Glutamatergic neuron (in vitro differentiated cells): ENCODE measurements around the gene GGN. TPM values are rescaled to one million over a fixed set of nuclear protein-coding genes. Genes with fewer than 3 reads are reported as not detected.

Source experiments
- DNase-seq: peaks from one replicate; pipeline ENCODE4 v3.0.0; 2022
- H3K27ac Mint-ChIP-seq: one replicate; pipeline ENCODE4 v1.8.0; 2020; ENCODE audit warnings: mild to moderate bottlenecking, mixed read lengths, inconsistent platforms; ENCODE audit not compliant: unreplicated experiment
- H3K27me3 Mint-ChIP-seq: one replicate; pipeline ENCODE4 v1.8.0; 2020; ENCODE audit warnings: mild to moderate bottlenecking, moderate library complexity, mixed read lengths, inconsistent platforms; ENCODE audit not compliant: unreplicated experiment
- H3K36me3 Mint-ChIP-seq: one replicate; pipeline ENCODE4 v1.8.0; 2020; ENCODE audit warnings: mild to moderate bottlenecking, mixed read lengths, inconsistent platforms; ENCODE audit not compliant: unreplicated experiment
- H3K4me1 Mint-ChIP-seq: one replicate; pipeline ENCODE4 v1.8.0; 2020; ENCODE audit warnings: mild to moderate bottlenecking, low read depth, mixed read lengths, inconsistent platforms; ENCODE audit not compliant: unreplicated experiment
- H3K4me3 Mint-ChIP-seq: one replicate; pipeline ENCODE4 v1.8.0; 2020; ENCODE audit warnings: mild to moderate bottlenecking, mixed read lengths, inconsistent platforms; ENCODE audit not compliant: unreplicated experiment
- H3K9me3 Mint-ChIP-seq: one replicate; pipeline ENCODE4 v1.8.0; 2020; ENCODE audit warnings: mild to moderate bottlenecking, moderate library complexity, mixed read lengths, inconsistent platforms; ENCODE audit not compliant: unreplicated experiment
- total RNA-seq: library from RNA; stranded (reverse); fragmentation: NEBNext Ultra II Directional; extraction: Animal tissue kit (Norgen Biotek cat#: 25700); gene quantifications from one replicate; pipeline ENCODE4 v1.2.1, GENCODE V29; 2021; ENCODE audit not compliant: unreplicated experiment
- TF ChIP-seq, protein P1 (sequence below): fragments of 200-600 bp; sonication (generic); IDR thresholded peaks from one replicate; pipeline ENCODE4 v1.5.0; 2021; ENCODE audit not compliant: partially characterized antibody, unreplicated experiment

GGN gene
- total RNA-seq, 1 donor from 2014 or later, result 2.0 TPM

DNA sequence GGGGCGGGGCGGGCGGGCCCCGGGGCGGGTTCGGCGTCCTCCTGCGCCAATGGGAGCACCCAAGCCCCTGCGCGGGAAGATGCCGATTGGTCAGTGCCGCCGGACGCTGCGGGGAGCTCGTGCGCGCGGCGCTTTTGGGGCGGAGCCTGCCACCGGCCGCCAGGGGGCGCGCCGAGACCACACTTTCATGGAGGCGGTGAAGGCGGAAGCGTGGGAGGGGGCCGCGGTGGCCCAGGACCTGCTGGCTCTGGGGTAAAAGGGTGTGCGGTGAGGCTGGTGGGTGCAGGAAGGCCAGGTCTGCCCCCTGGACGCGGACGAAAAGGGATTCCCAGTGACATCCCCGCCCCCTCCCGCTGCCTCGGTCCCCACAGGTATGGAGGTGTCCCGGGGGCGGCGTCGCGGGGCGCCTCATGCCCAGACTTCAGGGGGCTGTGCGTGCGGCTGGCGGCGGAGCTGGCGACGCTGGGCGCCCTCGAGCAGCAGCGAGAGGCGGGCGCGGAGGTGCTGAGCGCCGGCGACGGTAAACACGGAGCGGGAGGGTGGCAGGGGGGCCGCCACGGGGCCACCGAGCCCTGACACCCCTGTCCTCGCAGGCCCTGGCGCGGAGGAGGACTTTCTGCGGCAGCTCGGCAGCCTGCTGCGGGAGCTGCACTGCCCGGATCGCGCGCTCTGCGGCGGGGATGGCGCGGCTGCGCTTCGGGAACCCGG lies 15.3 kb upstream of the GGN start, which contains the start of gene FAM98C:
Gene FAM98C (plus strand): TSS at position 127 of the 708 bp plus-strand sequence. CDS start 61 bp downstream, at position 188.
- DNase-seq, result peak; percentile 97
- no peaks in the 10 kb centered on the region for H3K36me3 Mint-ChIP-seq
- H3K9me3 Mint-ChIP-seq, result peaks cover 7% of the 10 kb centered on the region
- H3K4me3 Mint-ChIP-seq, result peak within 1 kb of the TSS; percentile 82
- no peak within 1 kb of the TSS for H3K27ac Mint-ChIP-seq
- TF ChIP-seq, protein P1, sequence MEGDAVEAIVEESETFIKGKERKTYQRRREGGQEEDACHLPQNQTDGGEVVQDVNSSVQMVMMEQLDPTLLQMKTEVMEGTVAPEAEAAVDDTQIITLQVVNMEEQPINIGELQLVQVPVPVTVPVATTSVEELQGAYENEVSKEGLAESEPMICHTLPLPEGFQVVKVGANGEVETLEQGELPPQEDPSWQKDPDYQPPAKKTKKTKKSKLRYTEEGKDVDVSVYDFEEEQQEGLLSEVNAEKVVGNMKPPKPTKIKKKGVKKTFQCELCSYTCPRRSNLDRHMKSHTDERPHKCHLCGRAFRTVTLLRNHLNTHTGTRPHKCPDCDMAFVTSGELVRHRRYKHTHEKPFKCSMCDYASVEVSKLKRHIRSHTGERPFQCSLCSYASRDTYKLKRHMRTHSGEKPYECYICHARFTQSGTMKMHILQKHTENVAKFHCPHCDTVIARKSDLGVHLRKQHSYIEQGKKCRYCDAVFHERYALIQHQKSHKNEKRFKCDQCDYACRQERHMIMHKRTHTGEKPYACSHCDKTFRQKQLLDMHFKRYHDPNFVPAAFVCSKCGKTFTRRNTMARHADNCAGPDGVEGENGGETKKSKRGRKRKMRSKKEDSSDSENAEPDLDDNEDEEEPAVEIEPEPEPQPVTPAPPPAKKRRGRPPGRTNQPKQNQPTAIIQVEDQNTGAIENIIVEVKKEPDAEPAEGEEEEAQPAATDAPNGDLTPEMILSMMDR, result peak; percentile 99
- peaks cover 2% of the 10 kb centered on the region for H3K4me1 Mint-ChIP-seq
- H3K27me3 Mint-ChIP-seq, result peaks cover 11% of the 10 kb centered on the region

DNA sequence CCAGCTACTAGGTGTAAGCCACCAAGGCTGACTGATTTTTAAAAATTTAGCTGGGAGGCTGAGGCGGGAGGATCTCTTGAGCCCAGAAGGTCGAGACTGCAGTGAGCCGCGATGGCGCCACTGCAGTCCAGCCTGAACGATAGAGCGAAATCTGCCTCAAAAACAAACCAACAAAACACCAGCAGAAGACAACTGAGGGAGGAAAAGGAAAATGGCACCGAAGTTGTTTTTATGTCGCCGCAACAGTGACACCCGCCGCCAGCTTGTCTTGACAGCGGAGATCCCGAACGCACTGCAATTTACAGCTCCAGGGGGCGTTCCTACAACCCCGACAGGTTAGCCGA lies 14.8 kb upstream of the GGN start:
- Mint-ChIP-seq H3K4me3 (peak overlapping the region; percentile 82), H3K27me3 (peaks cover 11% of the 10 kb centered on the region), H3K4me1 (peaks cover 2% of the 10 kb centered on the region), H3K9me3 (peaks cover 7% of the 10 kb centered on the region), H3K36me3 (no peaks in the 10 kb centered on the region), H3K27ac (no peak overlapping the region)
- TF ChIP-seq, protein P1, result no peak
- no peak for DNase-seq

DNA sequence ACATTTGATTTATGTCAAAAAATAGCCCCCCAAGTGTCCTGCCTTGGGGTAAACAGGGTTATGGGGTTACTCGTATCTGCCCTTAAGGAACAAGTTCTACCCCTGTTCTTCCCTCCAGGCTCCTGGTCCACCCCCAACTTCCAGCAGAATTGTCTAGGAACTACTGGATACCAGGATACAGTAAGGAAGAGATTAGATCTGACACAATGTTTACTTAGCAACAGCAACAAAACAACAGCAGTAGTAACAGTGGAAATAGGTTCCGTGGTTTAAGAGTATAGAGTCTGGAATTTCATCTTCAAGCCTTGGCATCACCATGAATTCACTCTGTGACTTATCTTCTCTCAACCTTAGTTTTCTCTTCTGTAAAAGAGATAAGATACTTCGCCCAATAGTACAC lies 13.3 kb upstream of the GGN start:
- Mint-ChIP-seq H3K4me1 (peaks cover 2% of the 10 kb centered on the region), H3K4me3 (no peak overlapping the region), H3K9me3 (peaks cover 7% of the 10 kb centered on the region), H3K27me3 (peaks cover 22% of the 10 kb centered on the region), H3K36me3 (peaks cover 7% of the 10 kb centered on the region), H3K27ac (peak overlapping the region; percentile 17)
- TF ChIP-seq, protein P1, result no peak
- DNase-seq, result no peak

DNA sequence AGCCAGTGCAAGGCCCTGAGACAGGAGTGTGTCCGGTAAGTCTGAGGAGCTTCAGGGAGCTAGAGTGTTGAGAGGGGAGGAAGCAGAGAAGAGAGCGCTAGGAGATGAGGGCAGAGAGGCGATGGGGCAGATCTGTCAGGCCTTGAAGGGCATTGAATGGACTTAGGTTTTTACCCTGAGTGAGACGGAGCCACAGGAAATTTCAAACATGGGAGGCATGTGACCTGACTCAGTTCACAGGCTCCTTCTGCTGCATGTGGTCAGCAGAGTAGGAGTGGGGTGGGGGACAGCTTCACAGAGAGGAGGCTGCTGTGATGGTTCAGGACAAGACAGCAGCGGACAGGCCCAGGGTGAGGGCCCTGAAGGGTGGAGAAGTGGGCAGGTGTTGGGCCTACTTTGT lies 12.5 kb upstream of the GGN start:
- Mint-ChIP-seq H3K27ac (no peak overlapping the region), H3K4me1 (peaks cover 2% of the 10 kb centered on the region), H3K4me3 (no peak overlapping the region), H3K9me3 (peaks cover 7% of the 10 kb centered on the region), H3K27me3 (peaks cover 22% of the 10 kb centered on the region), H3K36me3 (peaks cover 7% of the 10 kb centered on the region)
- TF ChIP-seq, protein P1, result no peak
- DNase-seq, result no peak

DNA sequence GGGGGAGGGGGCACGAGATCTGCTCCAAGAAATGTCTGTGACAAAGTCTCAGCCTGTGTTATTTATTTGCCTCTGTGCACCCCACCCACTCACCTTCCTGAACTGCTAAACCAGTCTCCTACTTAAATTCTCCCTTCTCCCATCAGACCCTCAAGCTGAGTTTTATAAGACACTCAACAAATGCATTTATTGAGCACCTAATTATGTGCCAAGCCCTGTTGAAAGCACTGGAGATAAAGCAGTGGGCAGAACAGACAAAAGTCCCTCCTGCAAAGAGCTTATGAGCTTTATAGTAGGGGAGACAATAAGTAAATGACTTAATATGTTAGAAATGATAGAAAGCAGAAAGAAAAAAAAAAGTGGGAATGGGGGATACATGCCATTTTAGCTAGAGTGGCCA lies 11.7 kb upstream of the GGN start:
- peaks cover 7% of the 10 kb centered on the region for H3K9me3 Mint-ChIP-seq
- no peak for DNase-seq
- H3K36me3 Mint-ChIP-seq, result peaks cover 7% of the 10 kb centered on the region
- TF ChIP-seq, protein P1, result no peak
- no peak overlapping the region for H3K27ac Mint-ChIP-seq
- H3K4me3 Mint-ChIP-seq, result peak overlapping the region; percentile 55
- peaks cover 2% of the 10 kb centered on the region for H3K4me1 Mint-ChIP-seq
- peaks cover 24% of the 10 kb centered on the region for H3K27me3 Mint-ChIP-seq
